CD14-positive monocyte (primary cell): ENCODE results near the gene CYP2S1. TPM values are rescaled to one million over a fixed set of nuclear protein-coding genes. Genes with fewer than 3 reads are reported as not detected.

Experiments
- DNase-seq, 3 donors: peaks; one replicate each; pipeline ENCODE4 v3.0.0-alpha.2; 2011 to 2022
- H2AFZ ChIP-seq: 2 replicates; pipeline ENCODE4 v1.6.0; 2012; ENCODE audit warnings: mild to moderate bottlenecking, low read depth, low read length, inconsistent platforms; ENCODE audit not compliant: insufficient read depth, poor library complexity, severe bottlenecking
- H3K27ac ChIP-seq, 2 donors: 1 replicate in 1 of 2; 2 replicates in 1 of 2; pipeline ENCODE4 v1.5.1; 2012 to 2013; ENCODE audit warnings: low read length in 2 of 2, control low read depth in 1 of 2, inconsistent platforms in 1 of 2, low read depth in 1 of 2, mild to moderate bottlenecking in 1 of 2
- H3K27me3 ChIP-seq, 2 donors: one replicate each; pipeline versions ENCODE4 v1.6.0 to v1.6.1; 2011 to 2013; ENCODE audit warnings: low read length in 2 of 2; ENCODE audit not compliant: control insufficient read depth in 2 of 2, insufficient read depth in 2 of 2
- H3K36me3 ChIP-seq, 2 donors: replicated peaks in 1 of 2; 1 replicate in 1 of 2; 2 replicates in 1 of 2; pipeline versions ENCODE4 v1.5.1 to v1.6.1; 2012 to 2013; ENCODE audit warnings: low read length in 2 of 2, control low read depth in 1 of 2, inconsistent platforms in 1 of 2, mild to moderate bottlenecking in 1 of 2; ENCODE audit not compliant: insufficient read depth in 2 of 2, control insufficient read depth in 1 of 2
- H3K4me1 ChIP-seq, 2 donors: 1 replicate in 1 of 2; 2 replicates in 1 of 2; pipeline versions ENCODE4 v1.5.1 to v1.6.1; 2012 to 2013; ENCODE audit warnings: low read length in 2 of 2, control low read depth in 1 of 2, inconsistent platforms in 1 of 2, mild to moderate bottlenecking in 1 of 2, moderate library complexity in 1 of 2; ENCODE audit not compliant: insufficient read depth in 2 of 2, control insufficient read depth in 1 of 2
- H3K4me2 ChIP-seq: replicated peaks from 2 replicates; pipeline ENCODE3; 2012; ENCODE audit warnings: low read length, moderate library complexity, mild to moderate bottlenecking; ENCODE audit not compliant: poor library complexity, severe bottlenecking; ENCODE audit errors: extremely low read depth
- H3K4me3 ChIP-seq, 3 experiments: fragments of 200-600 bp in 1 of 3; sonication (generic) in 1 of 3; replicated peaks in 1 of 3; 1 replicate in 2 of 3; 2 replicates in 1 of 3; pipeline ENCODE4 v1.5.1; 2011 to 2013; ENCODE audit warnings: low read length in 3 of 3, mild to moderate bottlenecking in 3 of 3, control low read depth in 2 of 3, low read depth in 2 of 3, inconsistent platforms in 1 of 3, moderate library complexity in 1 of 3
- H3K79me2 ChIP-seq: 2 replicates; pipeline ENCODE4 v1.6.0; 2012; ENCODE audit warnings: mild to moderate bottlenecking, control low read depth, inconsistent platforms, low read length, moderate library complexity; ENCODE audit not compliant: insufficient read depth
- H3K9ac ChIP-seq: 2 replicates; pipeline ENCODE4 v1.6.0; 2017; ENCODE audit warnings: low read length, mild to moderate bottlenecking; ENCODE audit not compliant: insufficient read depth, poor library complexity, severe bottlenecking
- H3K9me3 ChIP-seq, 2 donors: replicated peaks in 1 of 2; 1 replicate in 1 of 2; 2 replicates in 1 of 2; pipeline versions ENCODE4 v1.5.1 to v1.6.1; 2012 to 2013; ENCODE audit warnings: low read length in 2 of 2, control low read depth in 1 of 2; ENCODE audit not compliant: control insufficient read depth in 1 of 2, insufficient read depth in 1 of 2
- H4K20me1 ChIP-seq: 2 replicates; pipeline ENCODE4 v1.6.0; 2012; ENCODE audit warnings: mild to moderate bottlenecking, low read length, control low read depth, moderate library complexity; ENCODE audit not compliant: insufficient read depth
- H3K27ac Mint-ChIP-seq, 7 donors: one replicate each; pipeline ENCODE4 v1.8.0; 2020; ENCODE audit warnings: mild to moderate bottlenecking in 7 of 7, mixed read lengths in 7 of 7, moderate library complexity in 6 of 7, inconsistent platforms in 2 of 7
- H3K27me3 Mint-ChIP-seq, 3 donors: one replicate each; pipeline ENCODE4 v1.8.0; 2021 to 2022; ENCODE audit warnings: low read depth in 3 of 3, mild to moderate bottlenecking in 3 of 3, mixed read lengths in 3 of 3, moderate library complexity in 3 of 3, inconsistent platforms in 1 of 3
- H3K36me3 Mint-ChIP-seq, 2 donors: one replicate each; pipeline ENCODE4 v1.8.0; 2020; ENCODE audit warnings: mixed read lengths in 2 of 2, inconsistent platforms in 1 of 2, mild to moderate bottlenecking in 1 of 2
- H3K4me1 Mint-ChIP-seq: one replicate; pipeline ENCODE4 v1.8.0; 2020; ENCODE audit warnings: mild to moderate bottlenecking, mixed read lengths
- H3K4me3 Mint-ChIP-seq, 2 donors: one replicate each; pipeline ENCODE4 v1.8.0; 2020; ENCODE audit warnings: mild to moderate bottlenecking in 2 of 2, mixed read lengths in 2 of 2, moderate library complexity in 1 of 2
- H3K9me3 Mint-ChIP-seq, 7 donors: one replicate each; pipeline ENCODE4 v1.8.0; 2020 to 2022; ENCODE audit warnings: mixed read lengths in 7 of 7, mild to moderate bottlenecking in 6 of 7, moderate library complexity in 6 of 7, inconsistent platforms in 2 of 7
- WGBS: methylation state at CpG from one replicate; pipeline ENCODE4 v1.1.5; 2013; ENCODE audit warnings: missing lambda C conversion rate; ENCODE audit not compliant: insufficient coverage; 5-methylcytosine and 5-hydroxymethylcytosine counted together
- intact Hi-C, 2 donors: fragments of 100-400 bp; cut with micrococcal nuclease; formaldehyde crosslinking; loops; one replicate each; pipeline versions ENCODE4 v1.15.0 to v1.15.1; 2023
- polyA plus RNA-seq, 3 donors: library from polyadenylated mRNA; depleted of rRNA in 1 of 3; unstranded in 2 of 3; stranded (reverse) in 1 of 3; fragments of 300-500 nt in 2 of 3; fragments of >200 nt in 1 of 3; fragmentation: Illumina TruSeq in 2 of 3; gene quantifications; 1 replicate in 2 of 3; 2 replicates in 1 of 3; pipeline ENCODE4 v1.2.3, GENCODE V29; 2012 to 2021
- TF ChIP-seq, protein P1 (sequence below): fragments of 200-600 bp; IDR thresholded peaks from one replicate; pipeline ENCODE4 v1.8.0; 2022; ENCODE audit warnings: antibody characterized with exemption, mild to moderate bottlenecking

Gene CYP2S1
- polyA plus RNA-seq, 3 donors, result 8.9 to 20.3 (median 10.3) TPM

DNA sequence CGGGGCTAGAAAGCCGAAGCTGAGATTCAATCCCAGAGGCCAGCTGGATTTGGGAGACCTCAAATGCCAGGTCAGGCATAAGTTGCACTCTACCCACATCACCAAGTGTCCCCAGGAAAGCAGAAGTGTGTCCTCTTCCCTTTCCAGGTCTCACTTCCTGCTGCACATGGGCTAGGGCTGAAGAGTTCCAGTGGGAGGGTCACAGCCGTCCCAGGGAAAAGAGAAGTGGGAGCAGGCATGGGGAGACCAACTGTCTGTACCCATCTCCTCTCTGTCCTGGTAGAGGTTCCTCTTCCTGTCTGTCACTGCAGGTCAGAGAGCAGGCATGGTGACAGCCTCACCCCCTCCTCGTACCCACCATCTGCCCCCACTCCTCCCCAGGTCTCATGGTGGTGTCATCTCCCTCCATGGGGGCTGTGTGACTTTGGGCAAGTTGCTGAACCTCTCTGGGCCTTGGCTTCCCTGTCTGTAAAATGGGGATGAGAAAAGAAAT is 40.8 kb downstream of the CYP2S1 start:
- H3K36me3 ChIP-seq, result no peaks in the 10 kb centered on the region
- TF ChIP-seq, protein P1, sequence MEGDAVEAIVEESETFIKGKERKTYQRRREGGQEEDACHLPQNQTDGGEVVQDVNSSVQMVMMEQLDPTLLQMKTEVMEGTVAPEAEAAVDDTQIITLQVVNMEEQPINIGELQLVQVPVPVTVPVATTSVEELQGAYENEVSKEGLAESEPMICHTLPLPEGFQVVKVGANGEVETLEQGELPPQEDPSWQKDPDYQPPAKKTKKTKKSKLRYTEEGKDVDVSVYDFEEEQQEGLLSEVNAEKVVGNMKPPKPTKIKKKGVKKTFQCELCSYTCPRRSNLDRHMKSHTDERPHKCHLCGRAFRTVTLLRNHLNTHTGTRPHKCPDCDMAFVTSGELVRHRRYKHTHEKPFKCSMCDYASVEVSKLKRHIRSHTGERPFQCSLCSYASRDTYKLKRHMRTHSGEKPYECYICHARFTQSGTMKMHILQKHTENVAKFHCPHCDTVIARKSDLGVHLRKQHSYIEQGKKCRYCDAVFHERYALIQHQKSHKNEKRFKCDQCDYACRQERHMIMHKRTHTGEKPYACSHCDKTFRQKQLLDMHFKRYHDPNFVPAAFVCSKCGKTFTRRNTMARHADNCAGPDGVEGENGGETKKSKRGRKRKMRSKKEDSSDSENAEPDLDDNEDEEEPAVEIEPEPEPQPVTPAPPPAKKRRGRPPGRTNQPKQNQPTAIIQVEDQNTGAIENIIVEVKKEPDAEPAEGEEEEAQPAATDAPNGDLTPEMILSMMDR, result no peak
- no peak overlapping the region for H3K9ac ChIP-seq
- H3K79me2 ChIP-seq, result no peaks in the 10 kb centered on the region
- peaks cover 24 to 25% of the 10 kb centered on the region in 2 donors for H3K4me1 ChIP-seq
- Mint-ChIP-seq H3K4me3 (peak overlapping the region in 1 of 2 donors; percentile 67), H3K4me1 (peaks cover 20% of the 10 kb centered on the region), H3K27ac (peak overlapping the region; percentile 55 to 90 (median 77)), H3K36me3 (no peaks in the 10 kb centered on the region), H3K27me3 (peaks cover 0 to 1% (median under 1%) of the 10 kb centered on the region in 3 donors), H3K9me3 (no peaks in the 10 kb centered on the region)
- intact Hi-C loops, result no loop called here
- H3K4me2 ChIP-seq, result peak overlapping the region; percentile 31
- H3K27ac ChIP-seq, result peak overlapping the region; percentile 33 to 70
- no peaks in the 10 kb centered on the region for H3K27me3 ChIP-seq
- peak overlapping the region in 1 of 3 experiments; percentile 40 for H3K4me3 ChIP-seq
- WGBS, result 0% methylated on average over 4 of the region's 4 CpGs
- peak; percentile 72 to 83 (median 81) for DNase-seq
- no peak overlapping the region for H2AFZ ChIP-seq
- no peaks in the 10 kb centered on the region for H3K9me3 ChIP-seq
- no peaks in the 10 kb centered on the region for H4K20me1 ChIP-seq

DNA sequence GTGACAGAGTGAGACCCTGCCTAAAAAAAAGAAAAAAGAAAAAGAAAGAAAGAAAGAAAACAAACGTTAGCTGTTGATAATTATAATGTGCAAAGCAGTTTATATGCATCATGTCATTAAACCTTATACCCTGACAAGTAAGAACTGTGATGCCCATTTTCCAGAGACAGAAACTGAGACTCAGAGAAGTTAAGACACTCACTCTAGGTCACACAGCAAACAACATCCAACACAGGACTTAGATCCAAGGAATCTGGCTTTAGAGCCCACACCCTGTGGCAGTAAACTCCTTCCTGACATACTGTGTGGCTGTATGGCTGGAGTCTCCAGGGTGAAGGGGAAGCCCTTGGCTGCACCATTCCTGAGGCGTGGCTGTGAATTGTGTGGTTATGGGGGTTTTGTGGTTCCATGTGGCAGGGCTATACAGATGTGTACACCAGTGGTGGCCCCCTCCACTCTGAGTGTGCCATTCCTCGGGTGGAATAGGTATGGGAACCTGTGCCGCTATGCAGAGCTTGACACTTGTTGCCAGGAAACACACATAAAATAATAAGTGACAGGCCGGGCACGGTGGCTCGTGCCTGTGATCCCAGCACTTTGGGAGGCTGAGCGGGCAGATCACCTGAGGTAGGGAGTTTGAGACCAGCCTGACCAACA is 41.6 kb downstream of the CYP2S1 start:
- no peak overlapping the region for H3K9ac ChIP-seq
- no peak overlapping the region for H3K4me3 ChIP-seq
- intact Hi-C loops, result no loop called here
- H3K36me3 Mint-ChIP-seq, result no peaks in the 10 kb centered on the region
- H3K36me3 ChIP-seq, result no peaks in the 10 kb centered on the region
- H3K4me2 ChIP-seq, result no peak overlapping the region
- TF ChIP-seq, protein P1, result no peak
- no peak for DNase-seq
- peaks cover 0 to 2% (median 0%) of the 10 kb centered on the region in 7 donors for H3K9me3 Mint-ChIP-seq
- WGBS, result 47% methylated on average over 2 of the region's 8 CpGs
- no peaks in the 10 kb centered on the region for H3K79me2 ChIP-seq
- no peaks in the 10 kb centered on the region for H4K20me1 ChIP-seq
- peaks cover 24 to 25% of the 10 kb centered on the region in 2 donors for H3K4me1 ChIP-seq
- peak overlapping the region in 3 of 7 donors; percentile 77 to 85 (median 82) for H3K27ac Mint-ChIP-seq
- no peak overlapping the region for H3K27ac ChIP-seq
- H3K27me3 Mint-ChIP-seq, result peaks cover 0 to 6% (median 0%) of the 10 kb centered on the region in 3 donors
- H3K4me3 Mint-ChIP-seq, result no peak overlapping the region
- no peaks in the 10 kb centered on the region for H3K9me3 ChIP-seq
- no peak overlapping the region for H2AFZ ChIP-seq
- peaks cover 20% of the 10 kb centered on the region for H3K4me1 Mint-ChIP-seq
- no peaks in the 10 kb centered on the region for H3K27me3 ChIP-seq
